WERI-Rb-1 (cell line): Measurements from ENCODE around the gene MYLK3.

ENCODE experiments used
- DNase-seq: peaks from one replicate; pipeline ENCODE4 v3.0.0-alpha.2; 2020
- H3K27ac ChIP-seq: fragments of 250-450 bp; sonication (Bioruptor Pico); 2 replicates; pipeline ENCODE4 v1.5.1; 2020; ENCODE audit warnings: mild to moderate bottlenecking, moderate library complexity
- H3K27me3 ChIP-seq: fragments of 250-450 bp; sonication (Bioruptor Pico); 2 replicates; pipeline ENCODE4 v1.5.1; 2021; ENCODE audit warnings: mild to moderate bottlenecking, low read depth, moderate library complexity; ENCODE audit not compliant: insufficient read depth, severe bottlenecking
- H3K36me3 ChIP-seq: fragments of 250-450 bp; sonication (Bioruptor Pico); 2 replicates; pipeline ENCODE4 v1.5.1; 2020; ENCODE audit warnings: mild to moderate bottlenecking, moderate library complexity
- H3K4me3 ChIP-seq: 2 replicates; pipeline ENCODE4 v1.5.1; 2011; ENCODE audit warnings: low read depth, mild to moderate bottlenecking, control low read depth, low read length
- H3K9me3 ChIP-seq: fragments of 250-450 bp; sonication (Bioruptor Pico); 2 replicates; pipeline ENCODE4 v1.5.1; 2021; ENCODE audit warnings: mild to moderate bottlenecking, moderate library complexity; ENCODE audit not compliant: severe bottlenecking
- TF ChIP-seq, protein P1 (sequence below): IDR thresholded peaks from 2 replicates; pipeline ENCODE4 v1.5.1; 2011; ENCODE audit warnings: low read depth, mild to moderate bottlenecking, control low read depth, inconsistent platforms, low read length

The MYLK3 gene

DNA sequence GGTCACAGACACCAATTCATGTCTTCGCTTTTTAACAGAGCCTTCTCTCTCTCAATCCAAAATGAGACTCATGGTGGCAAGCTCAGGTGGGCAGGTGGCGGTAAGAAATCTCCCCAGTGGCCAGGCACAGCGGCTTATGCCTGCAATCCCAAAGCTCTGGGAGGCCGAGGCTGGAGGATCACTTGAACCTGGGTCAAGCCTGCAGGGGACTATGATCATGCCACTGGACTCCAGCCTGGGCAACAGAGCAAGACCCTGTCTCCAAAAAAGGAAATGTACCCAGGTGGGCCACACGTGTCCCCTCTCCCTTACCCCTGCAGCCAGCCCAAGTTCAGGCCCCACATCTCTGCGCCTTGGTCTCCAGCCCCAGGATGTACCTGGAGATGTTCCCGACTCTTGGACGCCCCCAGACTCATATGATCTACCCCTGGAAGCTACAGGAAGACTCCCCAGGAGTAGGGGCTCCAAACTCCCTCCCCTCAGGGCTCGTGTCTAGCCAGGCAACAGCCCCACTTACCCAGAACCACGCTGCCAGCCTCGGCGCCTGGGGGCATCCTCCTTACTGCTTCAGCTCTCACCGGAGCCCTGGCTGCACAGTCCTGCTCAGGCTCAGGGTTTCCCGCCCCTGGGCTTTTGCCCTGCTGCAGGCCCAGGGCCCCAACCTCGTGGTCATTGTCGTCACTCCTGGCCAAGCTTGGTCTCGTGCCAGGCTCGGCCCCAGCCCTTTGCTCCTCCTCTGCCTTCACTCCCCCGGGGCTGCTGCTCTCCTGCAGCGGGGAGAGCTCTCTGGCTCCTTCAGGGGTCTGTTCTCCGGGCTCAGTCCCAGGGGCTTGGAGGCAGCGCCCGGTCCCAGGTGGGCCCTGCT, 16.2 kb downstream of the MYLK3 start:
- no peak for DNase-seq
- TF ChIP-seq, protein P1, sequence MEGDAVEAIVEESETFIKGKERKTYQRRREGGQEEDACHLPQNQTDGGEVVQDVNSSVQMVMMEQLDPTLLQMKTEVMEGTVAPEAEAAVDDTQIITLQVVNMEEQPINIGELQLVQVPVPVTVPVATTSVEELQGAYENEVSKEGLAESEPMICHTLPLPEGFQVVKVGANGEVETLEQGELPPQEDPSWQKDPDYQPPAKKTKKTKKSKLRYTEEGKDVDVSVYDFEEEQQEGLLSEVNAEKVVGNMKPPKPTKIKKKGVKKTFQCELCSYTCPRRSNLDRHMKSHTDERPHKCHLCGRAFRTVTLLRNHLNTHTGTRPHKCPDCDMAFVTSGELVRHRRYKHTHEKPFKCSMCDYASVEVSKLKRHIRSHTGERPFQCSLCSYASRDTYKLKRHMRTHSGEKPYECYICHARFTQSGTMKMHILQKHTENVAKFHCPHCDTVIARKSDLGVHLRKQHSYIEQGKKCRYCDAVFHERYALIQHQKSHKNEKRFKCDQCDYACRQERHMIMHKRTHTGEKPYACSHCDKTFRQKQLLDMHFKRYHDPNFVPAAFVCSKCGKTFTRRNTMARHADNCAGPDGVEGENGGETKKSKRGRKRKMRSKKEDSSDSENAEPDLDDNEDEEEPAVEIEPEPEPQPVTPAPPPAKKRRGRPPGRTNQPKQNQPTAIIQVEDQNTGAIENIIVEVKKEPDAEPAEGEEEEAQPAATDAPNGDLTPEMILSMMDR = no peak
- no peak overlapping the region for H3K27ac ChIP-seq

DNA sequence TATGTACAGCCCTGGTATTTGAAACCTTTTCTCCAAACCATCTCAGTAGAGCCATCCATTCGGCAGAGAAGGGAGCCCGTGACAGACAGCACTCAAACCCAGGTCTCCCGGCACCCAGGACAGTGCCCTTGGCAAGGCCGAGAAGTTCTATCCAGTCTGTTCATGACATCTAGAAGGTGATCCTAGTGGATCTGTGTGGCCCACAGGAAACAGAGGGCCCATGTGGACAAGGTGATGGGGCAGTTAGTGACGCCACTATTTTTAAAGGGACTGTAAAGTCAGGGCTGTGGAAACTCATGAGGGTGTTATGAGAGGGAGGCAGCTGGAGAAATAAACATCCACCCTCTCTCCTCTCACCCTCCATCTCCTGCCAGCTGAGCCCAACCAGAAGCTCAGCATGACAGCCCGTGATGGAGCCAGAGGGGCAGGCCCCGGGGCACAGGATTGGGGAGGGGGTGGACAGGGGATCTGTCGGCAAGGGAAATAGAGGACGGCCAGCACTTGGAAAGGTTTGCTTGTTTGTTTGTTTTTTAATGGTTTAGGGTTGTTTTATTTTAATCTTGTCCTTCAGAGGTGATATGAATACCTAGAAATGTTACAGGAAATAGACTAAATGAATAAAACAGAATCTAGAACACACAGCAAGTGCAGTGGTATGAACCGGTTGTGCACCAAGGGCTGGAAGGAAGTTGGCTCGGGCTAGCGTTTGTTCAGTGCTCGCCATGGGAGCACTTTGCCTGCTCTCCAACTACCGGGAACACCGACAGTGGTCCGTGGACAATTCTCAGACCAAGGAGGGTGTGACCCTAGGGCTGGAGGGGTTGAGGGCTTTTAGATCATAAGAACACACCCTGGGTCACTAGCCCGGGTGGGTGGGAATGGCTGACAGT, 17.1 kb downstream of the MYLK3 start:
- H3K27ac ChIP-seq = no peak overlapping the region
- H3K36me3 ChIP-seq = no peaks in the 10 kb centered on the region
- H3K27me3 ChIP-seq = no peaks in the 10 kb centered on the region
- no peaks in the 10 kb centered on the region for H3K9me3 ChIP-seq
- no peak overlapping the region for H3K4me3 ChIP-seq
- DNase-seq = no peak
- TF ChIP-seq, protein P1 = no peak

More for the DNA sequence above, 16.2 kb downstream of the MYLK3 start:
- Histone ChIP-seq H3K27me3 (no peaks in the 10 kb centered on the region), H3K9me3 (no peaks in the 10 kb centered on the region), H3K36me3 (no peaks in the 10 kb centered on the region), H3K4me3 (no peak overlapping the region)

DNA sequence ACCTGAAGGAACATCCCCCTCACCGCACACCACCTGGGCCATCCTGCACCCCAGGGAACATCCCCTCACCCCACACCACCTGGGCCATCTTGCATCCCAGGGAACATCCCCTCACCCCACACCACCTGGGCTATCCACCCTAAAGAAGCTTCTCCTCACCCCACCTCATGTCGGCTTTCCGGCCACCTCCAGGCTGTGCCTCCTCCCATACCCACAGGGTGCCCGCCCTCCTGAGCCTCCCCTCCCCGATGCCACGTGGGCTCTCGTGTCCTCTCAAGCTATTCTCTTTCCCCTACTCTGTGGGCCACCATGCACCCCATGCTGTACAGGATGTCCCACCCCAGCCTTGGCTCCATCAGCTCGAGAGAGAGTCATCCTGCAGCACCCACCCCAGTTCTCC, 18.0 kb downstream of the MYLK3 start:
- H3K27me3 ChIP-seq = no peaks in the 10 kb centered on the region
- H3K36me3 ChIP-seq = no peaks in the 10 kb centered on the region
- no peak for DNase-seq
- no peak overlapping the region for H3K27ac ChIP-seq
- peaks cover under 1% of the 10 kb centered on the region for H3K9me3 ChIP-seq
- TF ChIP-seq, protein P1 = no peak
- H3K4me3 ChIP-seq = no peak overlapping the region

DNA sequence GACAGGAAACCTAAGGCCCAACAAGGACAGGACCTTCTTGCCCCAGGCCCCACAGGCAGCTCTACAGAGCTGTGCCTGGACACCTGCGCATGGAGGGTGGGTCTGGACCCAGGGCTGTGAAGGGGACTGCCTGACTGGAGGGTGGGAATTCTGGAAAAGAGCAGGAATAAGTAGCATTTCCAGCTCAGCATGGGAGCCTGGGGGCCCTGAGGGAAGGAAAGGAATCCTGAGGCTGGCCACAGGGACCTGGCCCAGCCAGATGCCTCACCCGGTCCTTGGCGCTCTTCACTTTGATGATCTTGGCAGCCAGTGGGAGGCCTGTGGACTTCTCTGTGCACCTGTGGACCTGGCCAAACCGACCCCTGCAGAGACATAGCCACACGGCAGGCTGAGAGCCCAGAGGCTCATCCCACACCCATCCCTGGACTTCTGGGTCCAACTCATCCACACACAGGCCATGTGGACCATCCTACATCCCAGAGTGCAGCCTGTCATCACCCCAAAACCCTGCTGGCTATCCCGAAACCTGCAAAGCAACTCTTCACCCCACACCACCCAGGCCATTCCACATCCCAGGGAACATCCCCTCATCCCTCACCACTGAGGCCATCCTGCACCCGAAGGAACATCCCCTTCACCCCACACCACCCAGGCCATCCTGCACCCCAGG, 18.7 kb downstream of the MYLK3 start:
- DNase-seq = no peak
- Histone ChIP-seq H3K36me3 (no peaks in the 10 kb centered on the region), H3K9me3 (peaks cover 6% of the 10 kb centered on the region), H3K27me3 (no peaks in the 10 kb centered on the region), H3K27ac (no peak overlapping the region), H3K4me3 (no peak overlapping the region)
- TF ChIP-seq, protein P1 = no peak

DNA sequence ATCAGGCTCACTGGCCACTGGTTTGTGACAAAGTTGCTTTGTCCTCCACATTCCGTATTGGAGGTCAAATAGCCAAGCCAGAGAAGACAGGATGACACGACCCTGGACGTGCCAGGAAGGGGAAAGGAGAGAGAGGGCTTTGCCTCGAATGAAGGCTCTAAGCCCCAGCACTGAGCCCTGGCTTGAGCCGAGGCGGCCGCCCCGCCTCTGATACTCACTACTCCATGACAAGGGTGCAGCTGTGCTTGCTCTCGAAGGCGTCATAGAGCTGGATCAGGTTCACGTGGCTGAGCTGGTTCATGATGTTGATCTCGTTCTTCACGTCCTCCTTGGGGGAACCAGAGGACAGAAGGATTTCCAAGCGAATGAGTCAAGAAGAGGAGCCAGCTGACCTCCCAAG, 19.3 kb downstream of the MYLK3 start:
- Histone ChIP-seq H3K9me3 (peaks cover 6% of the 10 kb centered on the region), H3K27ac (no peak overlapping the region), H3K4me3 (no peak overlapping the region), H3K27me3 (no peaks in the 10 kb centered on the region), H3K36me3 (no peaks in the 10 kb centered on the region)
- no peak for DNase-seq
- TF ChIP-seq, protein P1 = no peak
